ENCODE data around the gene ZNF322. TPM values are rescaled to one million over a fixed set of nuclear protein-coding genes. Genes with fewer than 3 reads are reported as not detected.

The ZNF322 gene
- total RNA-seq, 1 experiment from 2014 or later: 39.1 TPM

DNA sequence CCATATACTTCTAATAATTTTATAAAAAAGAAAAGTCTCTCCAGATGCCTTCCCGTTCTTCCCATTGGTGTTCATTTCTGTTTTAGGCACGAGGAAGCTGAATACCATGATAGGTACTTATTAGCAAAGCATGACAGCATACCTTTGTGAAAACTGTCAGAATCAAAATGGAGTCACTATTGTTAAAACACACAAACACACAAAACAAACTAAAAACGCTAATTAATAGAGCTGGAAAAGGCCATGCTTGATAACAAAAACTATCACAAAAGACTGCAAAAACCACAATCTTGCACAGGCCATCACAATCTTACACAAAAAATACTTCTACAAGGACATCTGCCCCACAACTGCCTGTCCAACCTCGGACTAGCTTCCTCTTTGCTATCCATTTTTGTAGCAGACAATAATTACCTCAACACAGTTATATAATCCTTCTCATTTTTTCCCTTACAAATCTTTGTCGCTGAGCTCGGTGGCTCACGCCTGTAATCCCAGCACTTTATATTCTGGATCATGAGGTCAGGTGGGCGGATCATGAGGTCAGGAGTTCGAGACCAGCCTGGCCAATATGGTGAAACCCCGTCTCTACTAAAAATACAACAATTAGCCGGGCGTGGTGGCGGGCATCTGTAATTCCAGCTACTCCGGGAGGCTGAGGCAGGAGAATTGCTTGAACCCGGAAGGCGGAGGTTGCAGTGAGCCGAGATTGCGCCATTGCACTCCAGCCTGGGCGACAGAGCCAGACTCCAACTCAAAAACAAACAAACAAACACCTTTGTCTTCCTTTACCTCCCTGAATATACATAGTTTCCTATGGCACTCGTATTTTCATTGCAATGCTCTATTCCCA is 66.0 kb downstream of the ZNF322 start:
- WGBS (ENCODE audit: extremely low coverage, insufficient read length, low lambda C conversion rate): no CpG with 5 or more reads among the region's 20 CpGs
- Histone ChIP-seq H3K79me1 (ENCODE audit: insufficient read depth, low read depth, low read length, poor library complexity, severe bottlenecking) (peaks cover 5% of the 10 kb centered on the region), H3K27ac (ENCODE audit: insufficient read length, low read depth, low read length) (no peak overlapping the region), H3K4me1 (ENCODE audit: insufficient read depth, low read length) (no peaks in the 10 kb centered on the region; the same call in 1 of the 2 replicates), H4K91ac (ENCODE audit: insufficient read length, low read depth, low read length) (no peak overlapping the region), H2BK12ac (ENCODE audit: insufficient read length, low read depth, low read length) (no peak overlapping the region), H3K23me2 (ENCODE audit: insufficient read length, low read depth, low read length, poor library complexity, severe bottlenecking) (peaks cover 21% of the 10 kb centered on the region), H3K23ac (ENCODE audit: insufficient read length, low read depth, low read length) (no peak overlapping the region), H3K4me2 (ENCODE audit: insufficient read depth, insufficient read length, low read length) (peak overlapping the region; percentile 99), H3T11ph (ENCODE audit: low read length) (no peak overlapping the region), H3K56ac (ENCODE audit: insufficient read length, low read depth, low read length) (no peak overlapping the region), H3K18ac (ENCODE audit: insufficient read length, low read depth, low read length) (no peak overlapping the region), H2AK5ac (ENCODE audit: insufficient read length, low read length) (no peak overlapping the region), H3K4ac (ENCODE audit: low read depth, low read length) (no peak overlapping the region), H3K79me2 (ENCODE audit: insufficient read depth, low read length) (peaks cover 3% of the 10 kb centered on the region; the same call in 1 of the 2 replicates), H2BK5ac (ENCODE audit: insufficient read length, low read length) (no peak overlapping the region), H2AFZ (ENCODE audit: low read length) (no peak overlapping the region), H3K14ac (ENCODE audit: insufficient read depth, low read length) (no peak overlapping the region), H2BK15ac (ENCODE audit: low read depth, low read length) (no peak overlapping the region), H4K20me1 (ENCODE audit: control insufficient read depth, insufficient read depth, insufficient read length) (no peaks in the 10 kb centered on the region), H4K8ac (replicated peaks; ENCODE audit: insufficient read length, low read depth, low read length) (no peak overlapping the region), H2BK20ac (ENCODE audit: low read depth, low read length, poor library complexity, severe bottlenecking) (no peak overlapping the region), H3K9ac (ENCODE audit: extremely low read depth, insufficient read length, low read length) (no peak overlapping the region), H2BK120ac (ENCODE audit: low read depth, low read length, poor library complexity, severe bottlenecking) (no peak overlapping the region), H3K9me3 (ENCODE audit: control insufficient read depth, low read depth, low read length) (no peaks in the 10 kb centered on the region), H4K5ac (ENCODE audit: insufficient read length, low read depth, low read length) (no peak overlapping the region), H3K27me3 (ENCODE audit: insufficient read depth, low read length) (no peaks in the 10 kb centered on the region)
- Mint-ChIP-seq H3K9me3 (no peaks in the 10 kb centered on the region), H3K4me1 (peaks cover 9 to 11% of the 10 kb centered on the region in 2 experiments), H3K36me3 (ENCODE audit: insufficient read depth in 1 of 3, low read depth in 3 of 3) (peaks cover under 1 to 8% (median 7%) of the 10 kb centered on the region in 3 experiments; a peak in 5 of 7 replicates), H3K27ac (no peak overlapping the region; a peak in 1 of 7 replicates), H3K27me3 (ENCODE audit: low read depth) (peaks cover 5% of the 10 kb centered on the region; the same call in 1 of the 2 replicates), H3K4me3 (no peak overlapping the region)
- TF ChIP-seq, protein P1, sequence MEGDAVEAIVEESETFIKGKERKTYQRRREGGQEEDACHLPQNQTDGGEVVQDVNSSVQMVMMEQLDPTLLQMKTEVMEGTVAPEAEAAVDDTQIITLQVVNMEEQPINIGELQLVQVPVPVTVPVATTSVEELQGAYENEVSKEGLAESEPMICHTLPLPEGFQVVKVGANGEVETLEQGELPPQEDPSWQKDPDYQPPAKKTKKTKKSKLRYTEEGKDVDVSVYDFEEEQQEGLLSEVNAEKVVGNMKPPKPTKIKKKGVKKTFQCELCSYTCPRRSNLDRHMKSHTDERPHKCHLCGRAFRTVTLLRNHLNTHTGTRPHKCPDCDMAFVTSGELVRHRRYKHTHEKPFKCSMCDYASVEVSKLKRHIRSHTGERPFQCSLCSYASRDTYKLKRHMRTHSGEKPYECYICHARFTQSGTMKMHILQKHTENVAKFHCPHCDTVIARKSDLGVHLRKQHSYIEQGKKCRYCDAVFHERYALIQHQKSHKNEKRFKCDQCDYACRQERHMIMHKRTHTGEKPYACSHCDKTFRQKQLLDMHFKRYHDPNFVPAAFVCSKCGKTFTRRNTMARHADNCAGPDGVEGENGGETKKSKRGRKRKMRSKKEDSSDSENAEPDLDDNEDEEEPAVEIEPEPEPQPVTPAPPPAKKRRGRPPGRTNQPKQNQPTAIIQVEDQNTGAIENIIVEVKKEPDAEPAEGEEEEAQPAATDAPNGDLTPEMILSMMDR (conservative IDR thresholded peaks at IDR 0.05): no peak
- DNase-seq: no peak
